ENCODE data around the gene RIBC1.
A peak's percentile ranks its signal among the peaks of the same experiment; 100 is the strongest.

Gene RIBC1

GRCh38 chrX:53421125-53421524 lies 1.5 kb upstream of the RIBC1 start:
- TF ChIP-seq GATA1 (IDR thresholded peaks at IDR 0.05; ENCODE audit: low read depth, low read length), result no peak
- no peak for TF ChIP-seq POLR2A (IDR thresholded peaks at IDR 0.05; ENCODE audit: low read length)
- DNase-seq, result peak; percentile 17 to 28

DNA sequence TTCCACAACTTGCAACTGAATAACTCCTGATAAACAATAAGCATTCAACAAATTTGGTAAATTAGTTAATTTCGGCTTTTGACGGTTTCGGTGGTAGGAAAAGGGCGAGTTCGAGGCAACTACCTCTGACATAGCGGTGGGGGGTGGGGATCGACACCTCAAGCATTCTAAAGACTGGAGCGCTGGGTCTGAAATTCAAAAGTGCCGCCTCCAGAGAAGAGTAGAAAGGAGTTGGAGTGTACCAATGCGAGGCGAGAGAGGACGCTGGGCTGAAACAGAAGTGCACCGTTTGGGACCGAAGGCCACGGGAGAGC lies 944 bp upstream of the RIBC1 start:
- DNase-seq, result no peak
- TF ChIP-seq POLR2A (IDR thresholded peaks at IDR 0.05; ENCODE audit: low read length), result no peak
- no peak for TF ChIP-seq GATA1 (IDR thresholded peaks at IDR 0.05; ENCODE audit: low read depth, low read length)

GRCh38 chrX:53422086-53422860 lies 400 bp upstream of the RIBC1 start, which contains the start of gene SMC1A:
TSS of gene SMC1A (minus strand) at chrX:53422654. CDS start at chrX:53422600, 54 bp downstream.
- peak; percentile 97 to 98 for DNase-seq
- TF ChIP-seq POLR2A (IDR thresholded peaks at IDR 0.05; ENCODE audit: low read length) (peak; percentile 90), GATA1 (IDR thresholded peaks at IDR 0.05; ENCODE audit: low read depth, low read length) (no peak)

DNA sequence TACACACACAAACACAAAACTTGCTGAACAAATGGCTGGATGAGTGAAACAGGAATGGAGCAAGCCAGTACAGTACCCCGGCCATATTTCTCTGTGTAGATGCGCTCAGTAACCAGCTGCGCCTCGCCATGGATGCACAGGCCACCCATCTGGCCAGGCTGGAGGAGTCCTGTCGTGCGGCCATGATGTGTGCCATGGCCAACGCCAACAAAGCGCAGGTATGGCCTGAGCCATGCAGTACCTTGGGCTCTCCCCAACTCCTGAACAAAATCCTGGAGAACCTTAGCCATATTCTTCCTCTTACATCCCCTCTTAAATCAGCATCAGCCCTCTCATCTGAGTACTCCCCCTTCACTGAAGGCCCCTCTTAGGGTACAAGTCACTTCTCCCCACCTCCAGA lies 7.1 kb downstream of the RIBC1 start:
- DNase-seq, result no peak
- TF ChIP-seq GATA1 (IDR thresholded peaks at IDR 0.05; ENCODE audit: low read depth, low read length) (no peak), POLR2A (IDR thresholded peaks at IDR 0.05; ENCODE audit: low read length) (no peak)

GRCh38 chrX:53430231-53430630 lies 7.6 kb downstream of the RIBC1 start:
- no peak for DNase-seq
- TF ChIP-seq GATA1 (IDR thresholded peaks at IDR 0.05; ENCODE audit: low read depth, low read length), result no peak
- TF ChIP-seq POLR2A (IDR thresholded peaks at IDR 0.05; ENCODE audit: low read length), result no peak

DNA sequence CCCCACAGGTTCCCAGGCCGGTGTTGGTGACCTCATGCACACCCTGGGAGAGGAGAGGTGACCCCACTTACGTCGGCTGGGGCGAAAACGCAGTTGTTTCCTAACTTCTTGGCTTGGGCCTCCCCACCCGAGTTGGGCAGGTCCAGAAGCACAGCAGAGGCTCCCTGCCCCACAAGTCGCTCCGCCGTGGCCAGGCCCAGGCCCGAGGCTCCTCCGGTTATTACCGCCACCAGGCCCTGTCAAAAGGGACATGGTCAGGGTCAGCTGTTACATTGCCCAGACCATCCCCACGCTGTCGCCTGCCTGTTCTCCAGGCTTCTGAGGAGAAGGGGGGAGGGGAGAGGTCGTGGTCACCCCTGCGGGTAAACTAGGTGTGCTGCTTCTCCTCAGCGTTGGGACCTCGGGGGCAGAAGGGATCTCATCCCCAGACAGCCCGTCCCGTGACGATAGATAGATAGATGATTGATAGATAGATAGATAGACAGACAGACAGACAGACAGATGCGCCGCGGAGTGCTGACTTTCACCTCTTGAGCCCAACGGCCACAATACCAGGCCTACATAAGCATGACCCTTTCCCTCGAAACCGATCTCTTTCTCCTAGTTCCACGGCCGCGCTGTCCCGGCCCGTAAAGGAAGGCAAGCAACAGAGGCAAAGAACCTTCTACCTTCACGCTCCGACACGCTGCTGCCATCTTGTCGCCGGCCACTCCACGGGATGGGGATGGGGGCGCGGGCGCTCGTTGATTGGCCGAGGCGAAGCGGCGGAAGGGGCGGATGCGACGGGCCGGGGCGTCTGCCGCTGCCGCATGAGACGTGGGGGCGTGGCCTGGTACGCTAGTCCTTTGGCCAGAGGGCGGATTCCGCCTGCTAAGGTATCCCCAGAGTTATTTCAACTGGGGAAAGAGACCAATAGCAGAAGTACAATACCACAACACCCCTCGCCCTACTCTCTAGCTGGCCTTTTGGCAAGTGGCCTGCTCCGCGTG lies 11.3 kb downstream of the RIBC1 start, which contains the start of gene HSD17B10:
Gene HSD17B10 (minus strand): TSS at position 720 of the 989 bp plus-strand sequence. CDS start 25 bp downstream, at position 695.
- TF ChIP-seq GATA1 (IDR thresholded peaks at IDR 0.05; ENCODE audit: low read depth, low read length) (no peak), POLR2A (IDR thresholded peaks at IDR 0.05; ENCODE audit: low read length) (peak; percentile 71)
- DNase-seq, result peak; percentile 89 to 92

GRCh38 chrX:53435997-53436396 lies 13.3 kb downstream of the RIBC1 start:
- peak; percentile 72 to 79 for DNase-seq
- no peak for TF ChIP-seq POLR2A (IDR thresholded peaks at IDR 0.05; ENCODE audit: low read length)
- no peak for TF ChIP-seq GATA1 (IDR thresholded peaks at IDR 0.05; ENCODE audit: low read depth, low read length)

DNA sequence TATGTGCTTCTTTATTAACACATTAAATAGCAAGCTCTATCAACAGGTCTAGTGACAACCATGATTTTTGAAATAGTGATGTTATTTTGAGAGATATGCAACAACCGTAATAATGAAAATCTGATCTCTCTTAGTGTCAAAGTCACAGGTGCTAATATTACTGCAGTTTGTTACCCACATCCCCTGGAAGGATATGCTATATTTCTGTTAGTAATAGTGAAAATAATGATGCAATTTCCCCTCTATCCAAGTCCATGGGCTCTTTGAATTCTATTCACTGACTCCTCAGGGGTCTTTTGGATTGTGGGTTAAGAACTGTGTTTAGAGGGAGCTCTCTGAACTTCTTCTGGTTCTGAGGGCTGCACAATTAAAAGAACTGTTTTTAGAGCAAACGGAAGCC lies 14.5 kb downstream of the RIBC1 start:
- TF ChIP-seq GATA1 (IDR thresholded peaks at IDR 0.05; ENCODE audit: low read depth, low read length) (no peak), POLR2A (IDR thresholded peaks at IDR 0.05; ENCODE audit: low read length) (no peak)
- no peak for DNase-seq

DNA sequence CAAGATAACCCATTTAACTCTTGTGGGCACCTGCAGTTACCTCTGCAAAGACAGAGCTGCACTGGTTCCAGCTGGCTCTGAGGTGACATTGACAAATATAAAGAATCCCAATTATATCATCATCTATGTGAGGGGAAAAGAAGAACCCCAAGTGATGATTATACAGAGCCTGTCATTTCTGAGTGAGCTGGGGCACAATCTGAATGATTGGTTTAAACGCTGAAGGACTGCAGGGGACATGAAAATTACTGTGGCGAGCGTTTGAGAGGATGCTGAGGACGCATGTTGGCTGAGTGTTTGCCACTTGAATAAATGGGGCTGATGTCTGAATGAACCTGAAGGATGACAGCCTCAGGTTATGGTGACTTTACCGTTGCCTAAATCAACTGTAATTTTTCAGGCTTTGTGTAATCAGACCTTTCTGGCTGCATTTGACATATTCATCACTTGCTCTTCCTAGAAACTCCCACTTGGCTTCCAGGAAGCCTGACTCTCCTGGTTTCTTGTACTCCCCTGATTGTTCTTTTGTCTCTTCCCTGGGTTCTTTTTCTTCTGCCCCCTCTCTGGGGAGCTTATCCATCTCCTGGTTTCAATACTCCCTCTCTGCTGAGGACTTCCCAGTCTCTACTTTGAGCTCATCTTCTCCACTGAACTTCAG lies 15.6 kb downstream of the RIBC1 start:
- no peak for DNase-seq
- TF ChIP-seq GATA1 (IDR thresholded peaks at IDR 0.05; ENCODE audit: low read depth, low read length) (no peak), POLR2A (IDR thresholded peaks at IDR 0.05; ENCODE audit: low read length) (no peak)

GRCh38 chrX:53438832-53439230 lies 16.2 kb downstream of the RIBC1 start:
- DNase-seq, result no peak
- TF ChIP-seq POLR2A (IDR thresholded peaks at IDR 0.05; ENCODE audit: low read length) (no peak), GATA1 (IDR thresholded peaks at IDR 0.05; ENCODE audit: low read depth, low read length) (no peak)

DNA sequence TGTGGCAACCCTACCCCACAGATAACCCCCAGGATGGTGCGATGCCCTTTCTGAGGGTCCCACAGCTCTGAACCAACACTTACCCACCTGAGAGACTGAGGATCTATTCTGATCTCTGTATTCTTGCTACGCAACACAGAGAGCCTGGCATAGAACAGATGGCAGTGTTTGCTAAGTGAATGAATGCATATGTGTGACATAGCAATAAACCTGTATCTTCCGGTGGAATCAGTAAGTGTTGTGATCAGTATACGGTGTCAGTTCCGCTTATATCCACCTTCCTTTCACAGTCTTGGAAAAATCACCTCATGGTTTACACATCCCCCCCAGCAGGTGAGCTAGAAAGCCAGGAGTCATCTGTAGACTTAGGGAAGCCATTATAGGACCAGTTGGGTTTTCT lies 17.4 kb downstream of the RIBC1 start:
- TF ChIP-seq POLR2A (IDR thresholded peaks at IDR 0.05; ENCODE audit: low read length) (no peak), GATA1 (IDR thresholded peaks at IDR 0.05; ENCODE audit: low read depth, low read length) (no peak)
- DNase-seq, result no peak

- TF ChIP-seq GATA1 (IDR thresholded peaks at IDR 0.05; ENCODE audit: low read depth, low read length) (no peak), POLR2A (IDR thresholded peaks at IDR 0.05; ENCODE audit: low read length) (no peak)
- DNase-seq, result peak; percentile 28 to 73
Measured at GRCh38 chrX:53440621-53441517, 18.2 kb downstream of the RIBC1 start.
